GM23248 (cell line): ENCODE results near the gene NHSL2.

Source experiments
- EZH2 ChIP-seq: fragments of 200-600 bp; sonication (generic); IDR thresholded peaks from 2 replicates; pipeline ENCODE4 v1.6.1; 2018; ENCODE audit warnings: antibody characterized with exemption, mild to moderate bottlenecking; ENCODE audit not compliant: insufficient read depth, poor library complexity, severe bottlenecking
- EZH2phosphoT487 ChIP-seq: fragments of 200-600 bp; sonication (generic); IDR thresholded peaks from 2 replicates; pipeline ENCODE4 v1.6.1; 2018; ENCODE audit warnings: antibody characterized with exemption, moderate library complexity, mild to moderate bottlenecking, low read depth; ENCODE audit not compliant: insufficient read depth

- no peak for TF ChIP-seq EZH2
- TF ChIP-seq EZH2phosphoT487, result no peak
Observed at GRCh38 chrX:72038868-72039267, 128.2 kb downstream of the NHSL2 start.
